Transverse colon (tissue), 4 donors: ENCODE measurements around the gene CHD3.

Source experiments
- POLR2A ChIP-seq: fragments of 450-650 bp; IDR thresholded peaks from one replicate; pipeline ENCODE4 v1.6.1; 2016; ENCODE audit warnings: antibody characterized with exemption, mild to moderate bottlenecking, moderate library complexity
- POLR2AphosphoS5 ChIP-seq, 3 donors: sonication (generic); formaldehyde crosslinking; IDR thresholded peaks; one replicate each; pipeline ENCODE4 v1.6.1; 2016; ENCODE audit warnings: antibody characterized with exemption in 3 of 3
- TF ChIP-seq, protein P1 (sequence below), 5 experiments: fragments of 200-600 bp in 3 of 5; fragments of 450-650 bp in 2 of 5; sonication (generic) in 3 of 5; IDR thresholded peaks; 1 replicate in 2 of 5; 2 replicates in 3 of 5; pipeline ENCODE4 v1.5.1; 2016 to 2017; ENCODE audit warnings: antibody characterized with exemption in 5 of 5, inconsistent platforms in 3 of 5, mild to moderate bottlenecking in 2 of 5, moderate library complexity in 1 of 5

DNA sequence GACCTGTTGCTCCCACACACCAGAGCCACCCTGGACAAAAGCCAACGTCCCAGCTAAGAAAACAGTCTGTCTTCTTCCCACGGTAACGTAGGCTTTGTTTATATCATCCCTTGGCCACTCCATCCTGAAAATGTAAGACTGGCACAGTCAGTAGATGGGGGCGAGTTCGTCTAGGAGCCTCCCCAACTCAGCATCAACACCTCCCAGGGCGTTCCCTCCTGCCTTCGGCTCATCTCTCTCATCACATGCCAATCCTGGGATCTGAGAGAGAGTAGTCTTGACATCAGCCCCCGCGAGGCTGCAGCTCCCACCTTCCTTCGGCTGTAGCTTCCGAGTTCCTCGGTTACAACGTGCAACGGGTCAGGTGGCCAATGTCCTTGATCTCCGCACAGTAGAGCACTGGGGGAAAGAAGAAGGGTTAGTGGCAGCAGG, 26.6 kb downstream of the CHD3 start:
- TF ChIP-seq, protein P1, sequence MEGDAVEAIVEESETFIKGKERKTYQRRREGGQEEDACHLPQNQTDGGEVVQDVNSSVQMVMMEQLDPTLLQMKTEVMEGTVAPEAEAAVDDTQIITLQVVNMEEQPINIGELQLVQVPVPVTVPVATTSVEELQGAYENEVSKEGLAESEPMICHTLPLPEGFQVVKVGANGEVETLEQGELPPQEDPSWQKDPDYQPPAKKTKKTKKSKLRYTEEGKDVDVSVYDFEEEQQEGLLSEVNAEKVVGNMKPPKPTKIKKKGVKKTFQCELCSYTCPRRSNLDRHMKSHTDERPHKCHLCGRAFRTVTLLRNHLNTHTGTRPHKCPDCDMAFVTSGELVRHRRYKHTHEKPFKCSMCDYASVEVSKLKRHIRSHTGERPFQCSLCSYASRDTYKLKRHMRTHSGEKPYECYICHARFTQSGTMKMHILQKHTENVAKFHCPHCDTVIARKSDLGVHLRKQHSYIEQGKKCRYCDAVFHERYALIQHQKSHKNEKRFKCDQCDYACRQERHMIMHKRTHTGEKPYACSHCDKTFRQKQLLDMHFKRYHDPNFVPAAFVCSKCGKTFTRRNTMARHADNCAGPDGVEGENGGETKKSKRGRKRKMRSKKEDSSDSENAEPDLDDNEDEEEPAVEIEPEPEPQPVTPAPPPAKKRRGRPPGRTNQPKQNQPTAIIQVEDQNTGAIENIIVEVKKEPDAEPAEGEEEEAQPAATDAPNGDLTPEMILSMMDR (IDR thresholded peaks at IDR 0.05) = no peak
- TF ChIP-seq POLR2AphosphoS5 (IDR thresholded peaks at IDR 0.05) (no peak), POLR2A (no peak)
